ENCODE results near the gene AMBRA1.

Gene AMBRA1

GRCh38 chr11:46628961-46629360 lies 35.1 kb upstream of the AMBRA1 start:
- peaks cover 5% of the 10 kb centered on the region for H3K4me1 ChIP-seq (ENCODE audit: low read depth, poor library complexity, severe bottlenecking)
- no peak overlapping the region for H2AFZ ChIP-seq (ENCODE audit: low read depth)
- H3K79me2 ChIP-seq (ENCODE audit: insufficient read depth, low read depth) = no peaks in the 10 kb centered on the region; the same call in 1 of the 2 replicates
- no peak for TF ChIP-seq CTCF (conservative IDR thresholded peaks at IDR 0.05; ENCODE audit: low read depth, low read length)
- no peak overlapping the region for H3K9ac ChIP-seq
- no peak overlapping the region for H3K4me3 ChIP-seq (IDR thresholded peaks at IDR 0.05; ENCODE audit: insufficient read depth, low read depth, low read length)
- no peak overlapping the region for H3K4me2 ChIP-seq
- no peaks in the 10 kb centered on the region for H4K20me1 ChIP-seq (ENCODE audit: insufficient read depth)
- no peak overlapping the region for H3K27ac ChIP-seq
- no peaks in the 10 kb centered on the region for H3K27me3 ChIP-seq (ENCODE audit: insufficient read depth, low read depth)
- H3K36me3 ChIP-seq (ENCODE audit: insufficient read depth) = 0 out of 2 replicates have a peak, but pooled peaks cover 5% of the 10 kb centered on the region

DNA sequence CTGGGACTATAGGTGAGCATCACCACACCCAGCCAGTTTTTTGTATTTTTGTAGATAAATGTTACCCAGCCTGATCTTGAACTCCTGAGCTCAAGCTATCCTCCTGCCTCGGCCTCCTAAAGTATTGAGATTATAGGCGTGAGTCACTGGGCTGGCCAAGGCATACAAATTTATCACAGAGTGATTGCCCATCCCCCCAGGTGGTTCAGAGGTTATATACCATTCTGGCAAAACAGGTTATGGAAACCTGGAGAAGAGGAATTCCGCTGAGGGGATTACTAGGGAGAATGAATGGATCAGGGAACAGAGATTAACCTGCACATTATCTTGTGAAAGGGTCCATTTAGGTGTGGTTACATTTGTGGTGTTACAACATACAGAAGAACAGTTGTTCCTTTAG lies 31.6 kb upstream of the AMBRA1 start:
- no peaks in the 10 kb centered on the region for H3K27me3 ChIP-seq (ENCODE audit: insufficient read depth, low read depth)
- H3K4me3 ChIP-seq (IDR thresholded peaks at IDR 0.05; ENCODE audit: insufficient read depth, low read depth, low read length) = no peak overlapping the region
- peaks cover 11% of the 10 kb centered on the region for H3K4me1 ChIP-seq (ENCODE audit: low read depth, poor library complexity, severe bottlenecking)
- H3K4me2 ChIP-seq = no peak overlapping the region
- TF ChIP-seq CTCF (conservative IDR thresholded peaks at IDR 0.05; ENCODE audit: low read depth, low read length) = no peak
- H3K36me3 ChIP-seq (ENCODE audit: insufficient read depth) = no peaks in the 10 kb centered on the region
- no peak overlapping the region for H3K9ac ChIP-seq
- no peak overlapping the region for H2AFZ ChIP-seq (ENCODE audit: low read depth)
- H3K79me2 ChIP-seq (ENCODE audit: insufficient read depth, low read depth) = peaks cover 19% of the 10 kb centered on the region; the same call in 1 of the 2 replicates
- no peak overlapping the region for H3K27ac ChIP-seq
- no peaks in the 10 kb centered on the region for H4K20me1 ChIP-seq (ENCODE audit: insufficient read depth)

- Histone ChIP-seq H3K27ac (no peak overlapping the region), H3K4me1 (ENCODE audit: low read depth, poor library complexity, severe bottlenecking) (peaks cover 25% of the 10 kb centered on the region), H3K36me3 (ENCODE audit: insufficient read depth) (no peaks in the 10 kb centered on the region), H3K79me2 (ENCODE audit: insufficient read depth, low read depth) (peaks cover 45% of the 10 kb centered on the region; the same call in 1 of the 2 replicates), H4K20me1 (ENCODE audit: insufficient read depth) (no peaks in the 10 kb centered on the region), H2AFZ (ENCODE audit: low read depth) (no peak overlapping the region), H3K4me3 (IDR thresholded peaks at IDR 0.05; ENCODE audit: insufficient read depth, low read depth, low read length) (no peak overlapping the region), H3K4me2 (peak overlapping the region; percentile 49), H3K27me3 (ENCODE audit: insufficient read depth, low read depth) (no peaks in the 10 kb centered on the region), H3K9ac (no peak overlapping the region)
- TF ChIP-seq CTCF (conservative IDR thresholded peaks at IDR 0.05; ENCODE audit: low read depth, low read length) = no peak
Observed at GRCh38 chr11:46618837-46619236, 25.0 kb upstream of the AMBRA1 start.

- H3K4me1 ChIP-seq (ENCODE audit: low read depth, poor library complexity, severe bottlenecking) = peaks cover 25% of the 10 kb centered on the region
- H3K9ac ChIP-seq = peak overlapping the region; percentile 92
- peak overlapping the region; percentile 49 for H3K4me2 ChIP-seq
- peaks cover 45% of the 10 kb centered on the region; the same call in 1 of the 2 replicates for H3K79me2 ChIP-seq (ENCODE audit: insufficient read depth, low read depth)
- no peaks in the 10 kb centered on the region for H3K36me3 ChIP-seq (ENCODE audit: insufficient read depth)
- 0 out of 2 replicates have a peak, but pooled peaks have one; percentile 31 for TF ChIP-seq CTCF (conservative IDR thresholded peaks at IDR 0.05; ENCODE audit: low read depth, low read length)
- no peaks in the 10 kb centered on the region for H4K20me1 ChIP-seq (ENCODE audit: insufficient read depth)
- peak overlapping the region; percentile 88 for H3K27ac ChIP-seq
- H2AFZ ChIP-seq (ENCODE audit: low read depth) = peak overlapping the region; percentile 76; the same call in 1 of the 2 replicates
- no peak overlapping the region for H3K4me3 ChIP-seq (IDR thresholded peaks at IDR 0.05; ENCODE audit: insufficient read depth, low read depth, low read length)
- H3K27me3 ChIP-seq (ENCODE audit: insufficient read depth, low read depth) = no peaks in the 10 kb centered on the region
Observed at GRCh38 chr11:46617972-46618314, 24.1 kb upstream of the AMBRA1 start.

Measured in KMS-11 (cell line).